HG03025 (cell line): ENCODE measurements around the gene ST6GALNAC6.
"Not testable (repeated sequence)": the region's sequence is repeated elsewhere in the genome, so short reads cannot be mapped to it uniquely, and the experiment has no call there.

ENCODE experiments used
- ATAC-seq: cut with Tn5 transposase; IDR thresholded peaks from one replicate; pipeline ENCODE4 v1.9.1; 2021; ENCODE audit warnings: mild to moderate bottlenecking, moderate library complexity; ENCODE audit not compliant: unreplicated experiment, low FRiP score

ST6GALNAC6 gene

GRCh38 chr9:127838375-127839078, 60.9 kb downstream of the ST6GALNAC6 start:
- ATAC-seq = no peak

- ATAC-seq = no peak
Observed at GRCh38 chr9:127837346-127837745, 62.1 kb downstream of the ST6GALNAC6 start.

GRCh38 chr9:127836561-127836960, 62.8 kb downstream of the ST6GALNAC6 start:
- ATAC-seq = not testable (repeated sequence)

GRCh38 chr9:127835991-127836516, 63.3 kb downstream of the ST6GALNAC6 start:
- ATAC-seq = no peak
